SK-N-SH (cell line): Measurements from ENCODE around the gene SEC14L1. TPM values are rescaled to one million over a fixed set of nuclear protein-coding genes. Genes with fewer than 3 reads are reported as not detected.
A peak's percentile ranks its signal among the peaks of the same experiment; 100 is the strongest.

ENCODE experiments used
- CTCF ChIA-PET: fragments of 300-600, 350-600 bp; formaldehyde crosslinking; extraction: SDS; loops from one replicate; lab custom pipeline; 2021; lab: Yijun Ruan, JAX
- POLR2A ChIA-PET: fragments of 350-600 bp; sonication (Branson Sonifier 250); formaldehyde crosslinking; extraction: SDS; loops from one replicate; lab custom pipeline; 2020; ENCODE audit warnings: antibody characterized with exemption, inconsistent platforms; lab: Yijun Ruan, JAX
- DNase-seq: peaks from one replicate; pipeline ENCODE4 v3.0.0; 2012
- H2AFZ ChIP-seq: fragments of 200-600 bp; sonication (generic); 2 replicates; pipeline ENCODE4 v1.8.1; 2016; ENCODE audit warnings: antibody characterized with exemption, mild to moderate bottlenecking, low read depth
- H3F3A ChIP-seq: fragments of 200-600 bp; sonication (generic); replicated peaks from 2 replicates; pipeline ENCODE3; 2016; ENCODE audit warnings: antibody characterized with exemption, mild to moderate bottlenecking; ENCODE audit not compliant: insufficient read depth
- H3K27ac ChIP-seq, 2 experiments: fragments of 200-500 bp in 1 of 2; fragments of 200-600 bp in 1 of 2; sonication (Bioruptor generic) in 1 of 2; sonication (generic), shearing (Covaris generic) in 1 of 2; 2 replicates each; pipeline versions ENCODE4 v1.5.1 to v1.6.1; 2014 to 2016; ENCODE audit warnings: low read depth in 2 of 2, inconsistent platforms in 1 of 2, low read length in 1 of 2, mild to moderate bottlenecking in 1 of 2, mixed read lengths in 1 of 2
- H3K27me3 ChIP-seq: fragments of 200-600 bp; sonication (generic), shearing (Covaris generic); 2 replicates; pipeline ENCODE4 v1.6.1; 2016; ENCODE audit warnings: mixed run types; ENCODE audit not compliant: insufficient read depth
- H3K36me3 ChIP-seq, 2 experiments: fragments of 200-500 bp in 1 of 2; fragments of 200-600 bp in 1 of 2; sonication (Bioruptor generic) in 1 of 2; sonication (generic) in 1 of 2; replicated peaks in 1 of 2; 2 replicates each; pipeline versions ENCODE3 to v1.5.1; 2014 to 2016; ENCODE audit warnings: low read length in 1 of 2, mild to moderate bottlenecking in 1 of 2; ENCODE audit not compliant: insufficient read depth in 2 of 2, control insufficient read depth in 1 of 2
- H3K4me1 ChIP-seq, 2 experiments: fragments of 200-500 bp in 1 of 2; fragments of 200-600 bp in 1 of 2; sonication (Bioruptor generic) in 1 of 2; sonication (generic), shearing (Covaris generic) in 1 of 2; 2 replicates each; pipeline versions ENCODE4 v1.5.1 to v1.6.1; 2014 to 2016; ENCODE audit warnings: low read depth in 1 of 2, low read length in 1 of 2, mixed run types in 1 of 2; ENCODE audit not compliant: insufficient read depth in 2 of 2, control insufficient read depth in 1 of 2
- H3K4me2 ChIP-seq: fragments of 200-600 bp; sonication (generic), shearing (Covaris generic); 2 replicates; pipeline ENCODE4 v1.6.1; 2017; ENCODE audit warnings: mixed run types
- H3K4me3 ChIP-seq, 2 experiments: fragments of 200-500 bp in 1 of 2; fragments of 200-600 bp in 1 of 2; sonication (Bioruptor generic) in 1 of 2; sonication (generic), shearing (Covaris generic) in 1 of 2; 2 replicates each; pipeline versions ENCODE4 v1.5.1 to v1.8.1; 2014 to 2016; ENCODE audit warnings: low read depth in 2 of 2, inconsistent platforms in 1 of 2, low read length in 1 of 2, mild to moderate bottlenecking in 1 of 2, mixed read lengths in 1 of 2, moderate library complexity in 1 of 2
- H3K79me2 ChIP-seq: fragments of 200-600 bp; sonication (generic); 2 replicates; pipeline ENCODE4 v1.8.1; 2017; ENCODE audit warnings: mild to moderate bottlenecking; ENCODE audit not compliant: insufficient read depth
- H3K9ac ChIP-seq: fragments of 200-600 bp; sonication (generic); 2 replicates; pipeline ENCODE4 v1.6.1; 2017; ENCODE audit warnings: mixed run types
- H3K9me2 ChIP-seq: fragments of 200-600 bp; sonication (generic); 2 replicates; pipeline ENCODE4 v1.6.1; 2017; ENCODE audit warnings: mixed run types
- H3K9me3 ChIP-seq: fragments of 200-600 bp; sonication (generic); 2 replicates; pipeline ENCODE4 v1.6.1; 2017; ENCODE audit warnings: mixed run types, mild to moderate bottlenecking, moderate library complexity
- H4K20me1 ChIP-seq: fragments of 200-600 bp; sonication (generic); 2 replicates; pipeline ENCODE4 v1.6.1; 2017; ENCODE audit warnings: mild to moderate bottlenecking, mixed run types; ENCODE audit not compliant: insufficient read depth
- CTCF ChIP-seq: fragments of 200-600 bp; sonication (generic); IDR thresholded peaks from 2 replicates; pipeline ENCODE4 v1.6.1; 2017; ENCODE audit warnings: antibody characterized with exemption, mild to moderate bottlenecking, moderate library complexity
- EP300 ChIP-seq, 2 experiments: IDR thresholded peaks; 2 replicates each; pipeline versions ENCODE4 v1.4.0 to v1.6.1; 2012; ENCODE audit warnings: borderline replicate concordance in 1 of 2, low read depth in 1 of 2, low read length in 1 of 2
- EZH2phosphoT487 ChIP-seq: fragments of 200-600 bp; sonication (generic); IDR thresholded peaks from 2 replicates; pipeline ENCODE4 v1.6.1; 2017; ENCODE audit warnings: low read depth, mixed run types, mild to moderate bottlenecking, antibody characterized with exemption, moderate library complexity, borderline replicate concordance
- FOXJ3 ChIP-seq: sonication (generic); formaldehyde crosslinking; IDR thresholded peaks from 2 replicates; pipeline ENCODE4 v1.5.1; 2020; ENCODE audit warnings: mild to moderate bottlenecking, missing genetic modification reagents
- MAX ChIP-seq: IDR thresholded peaks from 2 replicates; pipeline ENCODE4 v1.4.0; 2012; ENCODE audit warnings: low read depth
- MEF2A ChIP-seq: IDR thresholded peaks from 2 replicates; pipeline ENCODE4 v1.4.0; 2012; ENCODE audit warnings: low read depth, borderline replicate concordance
- RCOR1 ChIP-seq: fragments of 150-350 bp; IDR thresholded peaks from 2 replicates; pipeline ENCODE4 v1.6.1; 2017; ENCODE audit warnings: antibody characterized with exemption, low read length
- RFX5 ChIP-seq: IDR thresholded peaks from 2 replicates; pipeline ENCODE4 v1.6.1; 2012; ENCODE audit warnings: mild to moderate bottlenecking, improper control_type of control experiment, low read length
- RXRA ChIP-seq: IDR thresholded peaks from 2 replicates; pipeline ENCODE4 v1.4.0; 2012; ENCODE audit warnings: low read depth, mild to moderate bottlenecking, borderline replicate concordance
- TAF1 ChIP-seq: IDR thresholded peaks from 2 replicates; pipeline ENCODE4 v1.6.1; 2012; ENCODE audit warnings: low read depth, mild to moderate bottlenecking, low read length, moderate library complexity, borderline replicate concordance
- USF2 ChIP-seq: fragments of 150-350 bp; IDR thresholded peaks from 2 replicates; pipeline ENCODE4 v1.6.1; 2017; ENCODE audit warnings: antibody characterized with exemption, low read length, low read depth, borderline replicate concordance
- WGBS: methylation state at CpG from one replicate; pipeline ENCODE4 v1.1.6; 2017; ENCODE audit warnings: low lambda C conversion rate; 5-methylcytosine and 5-hydroxymethylcytosine counted together
- polyA plus RNA-seq, 3 experiments: library from polyadenylated mRNA; depleted of rRNA; stranded (reverse); fragments of >200 nt; gene quantifications; 2 replicates each; pipeline ENCODE4 v1.2.3, GENCODE V29; 2012
- TF ChIP-seq, protein P1 (sequence below): fragments of 150-350 bp; IDR thresholded peaks from 2 replicates; pipeline ENCODE4 v1.6.1; 2016; ENCODE audit warnings: mild to moderate bottlenecking, low read depth, low read length

Gene SEC14L1
- polyA plus RNA-seq, 1 of the 3 experiments (the other 2 are of a cell fraction) = 62.4 TPM

DNA sequence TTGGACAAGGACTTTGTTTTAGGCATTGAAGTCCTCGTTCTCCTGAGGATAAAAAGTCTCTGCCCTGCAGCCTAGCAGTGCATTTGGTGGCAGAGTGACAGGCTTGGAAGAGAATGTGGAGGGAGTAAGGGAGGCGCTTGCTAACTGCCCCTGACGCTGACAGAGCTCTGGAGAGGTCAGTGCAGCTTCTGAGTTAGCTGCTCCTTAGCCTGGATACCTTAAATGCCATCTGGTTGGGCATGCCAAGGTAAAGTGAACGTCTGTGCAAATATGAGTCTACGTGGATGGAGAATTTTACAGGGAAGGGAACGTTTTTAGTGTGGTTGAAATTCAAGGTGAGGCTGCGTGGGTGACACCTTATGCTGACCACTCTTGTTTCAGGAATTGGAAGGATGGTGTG, 44.4 kb downstream of the SEC14L1 start:
- TF ChIP-seq MEF2A = no peak
- TF ChIP-seq USF2 = no peak
- no peak for TF ChIP-seq MAX
- no peak for TF ChIP-seq RXRA
- TF ChIP-seq, protein P1, sequence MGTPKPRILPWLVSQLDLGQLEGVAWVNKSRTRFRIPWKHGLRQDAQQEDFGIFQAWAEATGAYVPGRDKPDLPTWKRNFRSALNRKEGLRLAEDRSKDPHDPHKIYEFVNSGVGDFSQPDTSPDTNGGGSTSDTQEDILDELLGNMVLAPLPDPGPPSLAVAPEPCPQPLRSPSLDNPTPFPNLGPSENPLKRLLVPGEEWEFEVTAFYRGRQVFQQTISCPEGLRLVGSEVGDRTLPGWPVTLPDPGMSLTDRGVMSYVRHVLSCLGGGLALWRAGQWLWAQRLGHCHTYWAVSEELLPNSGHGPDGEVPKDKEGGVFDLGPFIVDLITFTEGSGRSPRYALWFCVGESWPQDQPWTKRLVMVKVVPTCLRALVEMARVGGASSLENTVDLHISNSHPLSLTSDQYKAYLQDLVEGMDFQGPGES = no peak
- TF ChIP-seq EP300 (IDR thresholded peaks at IDR 0.05; ENCODE audit: borderline replicate concordance in 1 of 2, low read depth in 1 of 2, low read length in 1 of 2) = no peak
- no peak for TF ChIP-seq RFX5
- TF ChIP-seq CTCF = no peak
- no peak for TF ChIP-seq RCOR1
- no peak for TF ChIP-seq TAF1
- TF ChIP-seq EZH2phosphoT487 = no peak
- CTCF ChIA-PET = interaction anchor here (1.8 to 5.0 kb wide), 2 partner anchors 14 to 62 kb away, joined by 5 to 28 read pairs; no protein-coding TSS in a partner anchor
- no peaks in the 10 kb centered on the region for H3K9me3 ChIP-seq
- H3K79me2 ChIP-seq = peaks cover 100% of the 10 kb centered on the region
- H3K4me3 ChIP-seq = no peak overlapping the region
- H3K9me2 ChIP-seq = no peaks in the 10 kb centered on the region
- POLR2A ChIA-PET = no interaction called here
- peaks cover 92% of the 10 kb centered on the region for H4K20me1 ChIP-seq
- no peaks in the 10 kb centered on the region for H3K27me3 ChIP-seq
- peaks cover 3 to 4% of the 10 kb centered on the region in 2 experiments for H3K36me3 ChIP-seq
- peaks cover 22 to 25% of the 10 kb centered on the region in 2 experiments; a peak in 3 of 4 replicates for H3K4me1 ChIP-seq
- no peak for DNase-seq
- no peaks in the 10 kb centered on the region for H3F3A ChIP-seq
- H3K4me2 ChIP-seq = no peak overlapping the region; the same call in 1 of the 2 replicates
- WGBS = 79% methylated on average over 7 of the region's 7 CpGs
- H3K27ac ChIP-seq = peak overlapping the region in 1 of 2 experiments; percentile 54; a peak in 2 of 4 replicates
- no peak overlapping the region for H3K9ac ChIP-seq
- H2AFZ ChIP-seq = no peak overlapping the region

GRCh38 chr17:77186141-77186604, 45.4 kb downstream of the SEC14L1 start:
- no peak for DNase-seq
- no peak overlapping the region for H3K4me3 ChIP-seq
- H3K36me3 ChIP-seq = peaks cover 6 to 9% of the 10 kb centered on the region in 2 experiments
- H3K9me2 ChIP-seq = no peaks in the 10 kb centered on the region
- peaks cover 22 to 25% of the 10 kb centered on the region in 2 experiments; a peak in 3 of 4 replicates for H3K4me1 ChIP-seq
- H3K27ac ChIP-seq = no peak overlapping the region
- no peak overlapping the region for H2AFZ ChIP-seq
- no peaks in the 10 kb centered on the region for H3K9me3 ChIP-seq
- H3K4me2 ChIP-seq = no peak overlapping the region
- H3K9ac ChIP-seq = no peak overlapping the region
- H4K20me1 ChIP-seq = peaks cover 88% of the 10 kb centered on the region
- H3K27me3 ChIP-seq = no peaks in the 10 kb centered on the region
- H3K79me2 ChIP-seq = peaks cover 100% of the 10 kb centered on the region
- TF ChIP-seq EZH2phosphoT487 = no peak
- no peak for TF ChIP-seq FOXJ3 (CRISPR knock-in tag)
- WGBS = 95% methylated on average over 13 of the region's 13 CpGs
- no peaks in the 10 kb centered on the region for H3F3A ChIP-seq
- CTCF ChIA-PET = interaction anchor here (0.7 to 5.0 kb wide), 4 partner anchors 15 to 62 kb away, joined by 3 to 28 read pairs (median 4); no protein-coding TSS in a partner anchor
- POLR2A ChIA-PET = no interaction called here
